Measurements from ENCODE around the gene GAP43.

DNA sequence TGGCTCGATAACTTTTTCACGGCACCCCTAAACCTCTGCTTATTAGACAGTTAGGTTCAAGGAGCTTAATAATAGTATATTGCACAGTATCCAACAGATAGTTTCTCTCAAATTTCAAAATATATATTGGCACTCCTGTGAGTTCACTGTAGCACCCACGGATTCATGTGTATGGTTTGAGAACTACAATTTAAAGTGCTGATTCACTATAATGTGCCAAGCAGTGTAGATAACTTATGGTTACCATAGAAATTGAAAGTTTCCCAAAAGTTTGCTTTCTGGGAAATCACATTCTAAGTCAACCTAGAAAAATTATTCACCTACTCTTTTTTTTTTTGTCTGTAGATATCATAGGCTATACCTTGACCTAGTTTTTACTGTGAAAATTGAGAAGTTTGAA is 86.6 kb downstream of the GAP43 start:
- TF ChIP-seq, protein P1, sequence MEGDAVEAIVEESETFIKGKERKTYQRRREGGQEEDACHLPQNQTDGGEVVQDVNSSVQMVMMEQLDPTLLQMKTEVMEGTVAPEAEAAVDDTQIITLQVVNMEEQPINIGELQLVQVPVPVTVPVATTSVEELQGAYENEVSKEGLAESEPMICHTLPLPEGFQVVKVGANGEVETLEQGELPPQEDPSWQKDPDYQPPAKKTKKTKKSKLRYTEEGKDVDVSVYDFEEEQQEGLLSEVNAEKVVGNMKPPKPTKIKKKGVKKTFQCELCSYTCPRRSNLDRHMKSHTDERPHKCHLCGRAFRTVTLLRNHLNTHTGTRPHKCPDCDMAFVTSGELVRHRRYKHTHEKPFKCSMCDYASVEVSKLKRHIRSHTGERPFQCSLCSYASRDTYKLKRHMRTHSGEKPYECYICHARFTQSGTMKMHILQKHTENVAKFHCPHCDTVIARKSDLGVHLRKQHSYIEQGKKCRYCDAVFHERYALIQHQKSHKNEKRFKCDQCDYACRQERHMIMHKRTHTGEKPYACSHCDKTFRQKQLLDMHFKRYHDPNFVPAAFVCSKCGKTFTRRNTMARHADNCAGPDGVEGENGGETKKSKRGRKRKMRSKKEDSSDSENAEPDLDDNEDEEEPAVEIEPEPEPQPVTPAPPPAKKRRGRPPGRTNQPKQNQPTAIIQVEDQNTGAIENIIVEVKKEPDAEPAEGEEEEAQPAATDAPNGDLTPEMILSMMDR (IDR thresholded peaks at IDR 0.05 in 8 of 11, conservative IDR thresholded peaks at IDR 0.05 in 3 of 11), result no peak
- TF ChIP-seq POLR2A (IDR thresholded peaks at IDR 0.05) (no peak), POLR2AphosphoS5 (IDR thresholded peaks at IDR 0.05) (no peak)
